NB4 (cell line): ENCODE results near the gene PPP1R37.
A peak's percentile ranks its signal among the peaks of the same experiment; 100 is the strongest.

Experiments
- DNase-seq: peaks from one replicate; pipeline ENCODE4 v3.0.0; 2010; ENCODE audit warnings: low read depth
- H3K4me3 ChIP-seq: one replicate; pipeline ENCODE4 v1.5.1; 2011; ENCODE audit warnings: mild to moderate bottlenecking, low read depth, low read length, moderate library complexity
- CTCF ChIP-seq: IDR thresholded peaks from one replicate; pipeline ENCODE4 v1.5.1; 2012; ENCODE audit warnings: low read depth, low read length
- MYC ChIP-seq: IDR thresholded peaks from 2 replicates; pipeline ENCODE4 v1.6.1; 2011; ENCODE audit warnings: low read depth, low read length
- POLR2A ChIP-seq: IDR thresholded peaks from 2 replicates; pipeline ENCODE4 v1.6.1; 2011; ENCODE audit warnings: mild to moderate bottlenecking; ENCODE audit not compliant: insufficient read length; ENCODE audit errors: extremely low read depth
- TF ChIP-seq, protein P1 (sequence below): IDR thresholded peaks from 2 replicates; pipeline ENCODE4 v1.6.1; 2011; ENCODE audit warnings: low read depth, low read length

The PPP1R37 gene

GRCh38 chr19:45094707-45095106 is 1.7 kb downstream of the PPP1R37 start:
- TF ChIP-seq, protein P1, sequence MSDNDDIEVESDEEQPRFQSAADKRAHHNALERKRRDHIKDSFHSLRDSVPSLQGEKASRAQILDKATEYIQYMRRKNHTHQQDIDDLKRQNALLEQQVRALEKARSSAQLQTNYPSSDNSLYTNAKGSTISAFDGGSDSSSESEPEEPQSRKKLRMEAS = no peak
- no peak for TF ChIP-seq CTCF
- no peak for TF ChIP-seq POLR2A
- TF ChIP-seq MYC = no peak
- no peak overlapping the region for H3K4me3 ChIP-seq
- no peak for DNase-seq

DNA sequence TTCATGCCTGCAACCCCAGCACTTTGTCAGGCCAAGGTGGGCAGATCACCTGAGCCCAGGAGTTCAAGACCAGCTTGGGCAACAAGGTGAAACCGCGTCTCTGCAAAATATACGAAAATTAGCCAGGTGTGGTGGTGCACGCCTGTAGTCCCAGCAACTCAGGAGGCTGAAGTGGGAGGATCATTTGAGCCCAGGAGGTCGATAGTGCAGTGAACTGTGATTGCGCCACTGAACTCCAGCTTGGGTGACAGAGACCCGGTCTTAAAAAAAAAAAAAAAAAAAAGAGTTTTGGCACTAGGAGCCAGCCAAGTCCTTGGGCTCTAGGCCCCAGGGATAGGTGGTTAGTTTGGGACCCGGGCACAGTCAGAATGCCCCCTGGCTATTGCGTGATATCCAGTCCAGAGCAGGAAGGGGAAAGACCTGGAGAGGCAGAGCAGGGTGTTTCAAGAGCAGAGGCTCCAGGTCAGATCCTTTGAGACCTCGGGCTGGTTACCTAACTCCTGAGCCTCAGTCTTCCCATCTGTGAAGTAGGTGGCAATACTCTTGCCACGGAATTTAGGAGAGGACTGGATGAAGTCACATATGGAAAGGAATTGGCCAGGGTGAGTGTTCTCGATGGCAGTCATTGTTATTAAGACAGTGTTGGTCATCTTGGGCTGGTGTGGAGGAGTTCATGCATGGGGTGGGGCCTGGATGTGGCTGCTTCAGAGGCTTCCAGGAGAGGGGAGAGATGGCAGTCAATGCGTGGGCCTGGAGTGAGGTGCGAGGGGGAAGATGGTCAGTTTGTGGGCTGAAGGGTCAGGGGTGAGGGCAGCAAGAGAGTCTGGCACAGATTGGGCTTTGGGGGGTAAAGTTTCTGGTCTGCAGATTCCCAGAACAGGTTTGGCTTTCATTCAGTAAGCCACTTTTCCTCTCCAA is 2.8 kb downstream of the PPP1R37 start:
- TF ChIP-seq CTCF (no peak), POLR2A (no peak), MYC (no peak)
- TF ChIP-seq, protein P1 = no peak
- DNase-seq = no peak
- H3K4me3 ChIP-seq = no peak overlapping the region

GRCh38 chr19:45096700-45097099 is 3.7 kb downstream of the PPP1R37 start:
- DNase-seq = no peak

DNA sequence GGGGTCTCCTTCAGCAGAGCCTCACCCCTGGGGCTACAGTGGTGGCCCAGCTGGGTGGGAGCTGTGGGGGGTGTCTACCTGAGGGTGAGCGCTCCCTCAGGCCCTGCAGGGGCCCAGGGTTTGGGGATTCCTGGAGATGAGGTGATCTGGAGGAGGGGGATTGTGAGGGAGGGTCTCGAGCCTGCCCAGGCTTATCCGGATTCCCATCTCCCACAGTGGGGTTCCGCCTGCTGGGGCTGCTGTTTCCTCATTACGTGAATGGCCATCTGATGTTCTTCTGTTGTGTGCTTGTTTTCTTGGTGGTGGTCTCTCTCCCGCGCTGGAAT is 4.4 kb downstream of the PPP1R37 start:
- H3K4me3 ChIP-seq = no peak overlapping the region
- DNase-seq = no peak
- TF ChIP-seq MYC = no peak
- TF ChIP-seq, protein P1 = no peak

More at GRCh38 chr19:45096700-45097099, 3.7 kb downstream of the PPP1R37 start:
- TF ChIP-seq, protein P1 = no peak
- TF ChIP-seq CTCF (no peak), MYC (no peak), POLR2A (no peak)
- no peak overlapping the region for H3K4me3 ChIP-seq

DNA sequence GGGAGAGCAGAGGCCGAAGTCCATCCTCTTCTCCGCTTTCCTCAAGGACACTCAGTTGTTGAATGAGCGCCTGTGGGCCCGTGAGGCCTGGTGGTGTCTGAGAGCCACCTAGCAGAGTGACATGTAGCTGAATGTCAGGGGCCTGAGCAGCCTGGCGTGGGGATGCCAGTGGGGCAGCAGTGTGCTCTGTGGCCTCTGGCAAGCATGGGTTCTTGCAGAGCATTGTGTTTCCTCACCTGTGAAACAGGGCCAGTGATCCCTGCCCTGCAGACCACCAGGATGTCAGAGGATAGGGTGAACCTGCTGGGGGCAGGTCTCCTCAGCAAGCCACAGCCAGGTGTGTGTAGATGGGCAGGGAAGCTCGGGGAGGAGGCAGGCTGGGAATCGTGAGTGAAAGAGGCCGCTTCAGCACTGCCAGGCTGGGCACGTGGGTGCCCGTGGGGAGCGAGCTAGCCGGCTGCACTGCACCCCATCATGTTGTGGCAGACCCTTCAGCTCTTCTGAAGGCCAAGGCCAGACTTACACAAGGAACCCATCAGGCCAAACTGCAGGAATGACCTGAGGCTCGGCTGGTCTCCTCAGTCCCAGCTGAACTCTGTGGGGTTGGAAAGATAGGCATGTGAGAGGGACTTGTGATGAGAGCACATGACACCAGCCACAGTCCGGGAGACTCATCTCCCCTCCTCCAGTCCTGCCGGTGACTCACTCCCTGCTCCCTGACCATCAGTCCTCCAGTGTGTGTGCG is 5.0 kb downstream of the PPP1R37 start:
- H3K4me3 ChIP-seq = no peak overlapping the region
- DNase-seq = peak; percentile 70
- TF ChIP-seq MYC (no peak), CTCF (no peak), POLR2A (no peak)
- TF ChIP-seq, protein P1 = no peak
